GM23338 (cell line): Measurements from ENCODE around the gene TTYH1. TPM values are rescaled to one million over a fixed set of nuclear protein-coding genes. Genes with fewer than 3 reads are reported as not detected.

Source experiments
- ATAC-seq: fragments of 200-7000 bp; cut with Tn5 transposase; 3 replicates; pipeline ENCODE4 v1.9.1; 2020
- DNase-seq: peaks from one replicate; pipeline ENCODE4 v3.0.0-alpha.2; 2015; ENCODE audit warnings: low spot score
- H2AFZ ChIP-seq: fragments of 200-600 bp; sonication (generic); 2 replicates; pipeline ENCODE4 v1.8.0; 2016; ENCODE audit warnings: antibody characterized with exemption, mild to moderate bottlenecking, moderate library complexity
- H3F3A ChIP-seq: fragments of 200-600 bp; sonication (generic); replicated peaks from 2 replicates; pipeline ENCODE4 v1.8.0; 2017; ENCODE audit warnings: antibody characterized with exemption, mixed run types, low read depth
- H3K27ac ChIP-seq: fragments of 200-600 bp; sonication (generic); 2 replicates; pipeline ENCODE4 v1.6.1; 2016; ENCODE audit warnings: low read depth
- H3K27me3 ChIP-seq: fragments of 200-600 bp; sonication (generic); 2 replicates; pipeline ENCODE4 v1.8.0; 2016; ENCODE audit warnings: mild to moderate bottlenecking, mixed run types, moderate library complexity; ENCODE audit not compliant: insufficient read depth
- H3K36me3 ChIP-seq: fragments of 200-600 bp; sonication (generic); 2 replicates; pipeline ENCODE4 v1.8.0; 2016; ENCODE audit warnings: mild to moderate bottlenecking; ENCODE audit not compliant: insufficient read depth
- H3K4me1 ChIP-seq: fragments of 200-600 bp; sonication (generic); 2 replicates; pipeline ENCODE4 v1.8.0; 2016; ENCODE audit warnings: mild to moderate bottlenecking, moderate library complexity; ENCODE audit not compliant: insufficient read depth
- H3K4me2 ChIP-seq: fragments of 200-600 bp; sonication (generic); 2 replicates; pipeline ENCODE4 v1.7.1; 2017; ENCODE audit warnings: mixed run types
- H3K4me3 ChIP-seq: fragments of 200-600 bp; sonication (generic); 2 replicates; pipeline ENCODE4 v1.6.1; 2016; ENCODE audit warnings: mixed run types
- H3K79me2 ChIP-seq: fragments of 200-600 bp; sonication (generic); replicated peaks from 2 replicates; pipeline ENCODE4 v1.8.0; 2017; ENCODE audit warnings: mild to moderate bottlenecking; ENCODE audit not compliant: insufficient read depth
- H3K9me2 ChIP-seq: fragments of 200-600 bp; sonication (generic); 2 replicates; pipeline ENCODE4 v1.8.0; 2017; ENCODE audit not compliant: insufficient read depth
- H4K20me1 ChIP-seq: fragments of 200-600 bp; sonication (generic); replicated peaks from 2 replicates; pipeline ENCODE4 v1.8.0; 2017; ENCODE audit warnings: mild to moderate bottlenecking; ENCODE audit not compliant: insufficient read depth
- H3K27ac Mint-ChIP-seq: 2 replicates; pipeline ENCODE4 v1.8.0; 2020; ENCODE audit warnings: inconsistent platforms, mild to moderate bottlenecking, moderate library complexity, mixed read lengths
- H3K27me3 Mint-ChIP-seq: 3 replicates; pipeline ENCODE4 v1.8.0; 2022; ENCODE audit warnings: low read depth, mild to moderate bottlenecking, moderate library complexity, mixed read lengths, inconsistent platforms; ENCODE audit not compliant: insufficient read depth, poor library complexity
- H3K36me3 Mint-ChIP-seq: 3 replicates; pipeline ENCODE4 v1.8.0; 2021; ENCODE audit warnings: low read depth, mild to moderate bottlenecking, inconsistent platforms, moderate library complexity, mixed read lengths
- H3K4me1 Mint-ChIP-seq: 3 replicates; pipeline ENCODE4 v1.8.0; 2020; ENCODE audit warnings: mild to moderate bottlenecking, inconsistent platforms, mixed read lengths
- H3K4me3 Mint-ChIP-seq: 3 replicates; pipeline ENCODE4 v1.8.0; 2021; ENCODE audit warnings: moderate library complexity, mild to moderate bottlenecking, inconsistent platforms, mixed read lengths
- H3K9me3 Mint-ChIP-seq: 3 replicates; pipeline ENCODE4 v1.8.0; 2020; ENCODE audit warnings: moderate library complexity, mild to moderate bottlenecking, inconsistent platforms, mixed read lengths
- CREB1 ChIP-seq: fragments of 250-450 bp; sonication (Bioruptor Pico); IDR thresholded peaks from 2 replicates; pipeline ENCODE4 v1.5.0; 2020; ENCODE audit warnings: low read depth, mild to moderate bottlenecking, moderate library complexity
- CTCF ChIP-seq, 2 experiments: fragments of 200-600 bp in 1 of 2; sonication (generic) in 1 of 2; conservative IDR thresholded peaks; 2 replicates each; pipeline versions ENCODE4 v1.5.1 to v1.6.1; 2016 to 2017; ENCODE audit warnings: antibody characterized with exemption in 2 of 2, low read depth in 2 of 2, mild to moderate bottlenecking in 2 of 2, moderate library complexity in 1 of 2
- ETS1 ChIP-seq: IDR thresholded peaks from 2 replicates; pipeline ENCODE4 v1.6.1; 2016; ENCODE audit warnings: antibody characterized with exemption
- EZH2 ChIP-seq: fragments of 200-600 bp; sonication (generic); IDR thresholded peaks from one replicate; pipeline ENCODE4 v1.8.0; 2017; ENCODE audit warnings: antibody characterized with exemption, mild to moderate bottlenecking, low read depth; ENCODE audit not compliant: unreplicated experiment
- EZH2phosphoT487 ChIP-seq: fragments of 200-600 bp; sonication (generic); IDR thresholded peaks from one replicate; pipeline ENCODE4 v1.8.1; 2018; ENCODE audit warnings: antibody characterized with exemption; ENCODE audit not compliant: unreplicated experiment
- JUNB ChIP-seq: IDR thresholded peaks from one replicate; pipeline ENCODE4 v1.6.1; 2016; ENCODE audit warnings: antibody characterized with exemption; ENCODE audit not compliant: unreplicated experiment
- NANOG ChIP-seq: IDR thresholded peaks from 2 replicates; pipeline ENCODE4 v1.6.1; 2016; ENCODE audit warnings: antibody characterized with exemption, borderline replicate concordance
- POLR2AphosphoS5 ChIP-seq: IDR thresholded peaks from 2 replicates; pipeline ENCODE4 v1.6.1; 2016; ENCODE audit warnings: antibody characterized with exemption, low read depth
- REST ChIP-seq: IDR thresholded peaks from one replicate; pipeline ENCODE4 v1.6.1; 2018; ENCODE audit warnings: antibody characterized with exemption; ENCODE audit not compliant: unreplicated experiment
- STAT1 ChIP-seq: IDR thresholded peaks from one replicate; pipeline ENCODE4 v1.6.1; 2016; ENCODE audit warnings: antibody characterized with exemption; ENCODE audit not compliant: unreplicated experiment
- ZNF114 ChIP-seq: fragments of 250-450 bp; sonication (Bioruptor Pico); IDR thresholded peaks from 2 replicates; pipeline ENCODE4 v1.5.0; 2020; ENCODE audit warnings: mild to moderate bottlenecking, moderate library complexity
- ZNF331 ChIP-seq: fragments of 250-450 bp; sonication (Bioruptor Pico); IDR thresholded peaks from 2 replicates; pipeline ENCODE4 v1.5.0; 2020; ENCODE audit warnings: low read depth, mild to moderate bottlenecking, moderate library complexity
- ZNF462 ChIP-seq: fragments of 250-450 bp; sonication (Bioruptor Pico); IDR thresholded peaks from 2 replicates; pipeline ENCODE4 v1.5.0; 2020; ENCODE audit warnings: mild to moderate bottlenecking, moderate library complexity
- polyA plus RNA-seq: library from polyadenylated mRNA; unstranded; fragments of >200 nt; fragmentation: Nextera tagmentation; extraction: Ambion mirVana; gene quantifications from 2 replicates; pipeline ENCODE4 v1.2.1, GENCODE V29; 2016
- total RNA-seq: library from RNA; depleted of rRNA; stranded (reverse); fragments of >200 nt; shearing (Covaris generic); gene quantifications from 2 replicates; pipeline ENCODE4 v1.2.3, GENCODE V29; 2014

Gene TTYH1
- total and polyA plus RNA-seq, 2 experiments from 2014 or later = 18.2 to 40.8 TPM

- Histone ChIP-seq H3K36me3 (no peaks in the 10 kb centered on the region), H3K4me1 (no peaks in the 10 kb centered on the region; the same call in 1 of the 2 replicates), H3K27me3 (no peaks in the 10 kb centered on the region), H3K4me3 (no peak overlapping the region), H3K9me2 (no peaks in the 10 kb centered on the region), H3K4me2 (no peak overlapping the region), H2AFZ (no peak overlapping the region), H4K20me1 (no peaks in the 10 kb centered on the region; the same call in 1 of the 2 replicates), H3K27ac (no peak overlapping the region), H3K79me2 (no peaks in the 10 kb centered on the region), H3F3A (no peaks in the 10 kb centered on the region)
- Mint-ChIP-seq H3K36me3 (peaks cover 50% of the 10 kb centered on the region), H3K27me3 (peaks cover 27% of the 10 kb centered on the region), H3K4me3 (no peak overlapping the region), H3K4me1 (peaks cover 18% of the 10 kb centered on the region), H3K9me3 (no peaks in the 10 kb centered on the region; the same call in 2 of the 3 replicates), H3K27ac (no peak overlapping the region)
- no peak for ATAC-seq
- no peak for DNase-seq
- TF ChIP-seq EZH2 (no peak), ZNF331 (CRISPR knock-in tag) (no peak), REST (no peak), JUNB (no peak), ZNF114 (CRISPR knock-in tag) (no peak), POLR2AphosphoS5 (no peak), CREB1 (no peak), ZNF462 (no peak), EZH2phosphoT487 (no peak), ETS1 (no peak), STAT1 (no peak), NANOG (no peak), CTCF (conservative IDR thresholded peaks at IDR 0.05; ENCODE audit: low read depth in 2 of 2) (no peak)
These were observed 12.3 kb downstream of the TTYH1 start for GRCh38 chr19:54427586-54427985.
